ENCODE data around the gene NPHP1.
"Not testable (repeated sequence)": the region's sequence is repeated elsewhere in the genome, so short reads cannot be mapped to it uniquely, and the experiment has no call there.

Gene NPHP1

GRCh38 chr2:110204408-110205385 lies at the start of gene NPHP1:
Gene NPHP1, minus strand, starts transcription at chr2:110205013. Its CDS starts 45 bp downstream, at chr2:110204968.
- DNase-seq (ENCODE audit: low read depth, low spot score), result peak; percentile 27
- peak within 1 kb of the TSS; percentile 21 for H3K27ac ChIP-seq

GRCh38 chr2:110248081-110248795 lies 43.4 kb upstream of the NPHP1 start:
- not testable (repeated sequence) for H3K27ac ChIP-seq; DNase-seq (ENCODE audit: low read depth, low spot score)

GRCh38 chr2:110245488-110246435 lies 40.9 kb upstream of the NPHP1 start:
- DNase-seq (ENCODE audit: low read depth, low spot score); H3K27ac ChIP-seq: not testable (repeated sequence)

GRCh38 chr2:110243283-110243682 lies 38.5 kb upstream of the NPHP1 start:
- H3K27ac ChIP-seq; DNase-seq (ENCODE audit: low read depth, low spot score): not testable (repeated sequence)

- not testable (repeated sequence) for H3K27ac ChIP-seq; DNase-seq (ENCODE audit: low read depth, low spot score)
Measured at GRCh38 chr2:110234514-110234913, 29.7 kb upstream of the NPHP1 start.

- not testable (repeated sequence) for DNase-seq (ENCODE audit: low read depth, low spot score); H3K27ac ChIP-seq
Measured at GRCh38 chr2:110229886-110230285, 25.1 kb upstream of the NPHP1 start.

GRCh38 chr2:110222626-110223025 lies 17.8 kb upstream of the NPHP1 start:
- not testable (repeated sequence) for DNase-seq (ENCODE audit: low read depth, low spot score); H3K27ac ChIP-seq

GRCh38 chr2:110221938-110222337 lies 17.1 kb upstream of the NPHP1 start:
- no peak for DNase-seq (ENCODE audit: low read depth, low spot score)

GRCh38 chr2:110220190-110220564 lies 15.4 kb upstream of the NPHP1 start:
- no peak for DNase-seq (ENCODE audit: low read depth, low spot score)
- peak overlapping the region; percentile 57 for H3K27ac ChIP-seq

More at GRCh38 chr2:110221938-110222337, 17.1 kb upstream of the NPHP1 start:
- H3K27ac ChIP-seq, result no peak overlapping the region

GRCh38 chr2:110219496-110220189 lies 14.8 kb upstream of the NPHP1 start:
- DNase-seq (ENCODE audit: low read depth, low spot score), result peak; percentile 20
- H3K27ac ChIP-seq, result peak overlapping the region; percentile 57

GRCh38 chr2:110218889-110219288 lies 14.1 kb upstream of the NPHP1 start:
- DNase-seq (ENCODE audit: low read depth, low spot score), result not testable (repeated sequence)
- H3K27ac ChIP-seq, result peak overlapping the region; percentile 57

- H3K27ac ChIP-seq, result no peak overlapping the region
- no peak for DNase-seq (ENCODE audit: low read depth, low spot score)
Measured at GRCh38 chr2:110216803-110217202, 12.0 kb upstream of the NPHP1 start.

- H3K27ac ChIP-seq, result no peak overlapping the region
- DNase-seq (ENCODE audit: low read depth, low spot score), result no peak
Measured at GRCh38 chr2:110216199-110216598, 11.4 kb upstream of the NPHP1 start.

- no peak overlapping the region for H3K27ac ChIP-seq
- no peak for DNase-seq (ENCODE audit: low read depth, low spot score)
Measured at GRCh38 chr2:110215566-110216158, 10.8 kb upstream of the NPHP1 start.

- no peak for DNase-seq (ENCODE audit: low read depth, low spot score)
Measured at GRCh38 chr2:110215091-110215490, 10.3 kb upstream of the NPHP1 start.

GRCh38 chr2:110213522-110213921 lies 8.7 kb upstream of the NPHP1 start:
- DNase-seq (ENCODE audit: low read depth, low spot score), result not testable (repeated sequence)

More at GRCh38 chr2:110215091-110215490, 10.3 kb upstream of the NPHP1 start:
- no peak overlapping the region for H3K27ac ChIP-seq

GRCh38 chr2:110211938-110212858 lies 7.4 kb upstream of the NPHP1 start, which contains the start of gene MTLN:
Gene MTLN, minus strand, starts transcription at chr2:110212547. Its CDS starts 22 bp downstream, at chr2:110212525.
- peak; percentile 12 for DNase-seq (ENCODE audit: low read depth, low spot score)
- peak within 1 kb of the TSS; percentile 50 for H3K27ac ChIP-seq

More at GRCh38 chr2:110213522-110213921, 8.7 kb upstream of the NPHP1 start:
- not testable (repeated sequence) for H3K27ac ChIP-seq
